ENCODE measurements around the gene HOXB6. TPM values are rescaled to one million over a fixed set of nuclear protein-coding genes. Genes with fewer than 3 reads are reported as not detected.

Gene HOXB6
- total and polyA plus RNA-seq, 9 donors, result 0.25 to 10.3 (median 1.2) TPM

DNA sequence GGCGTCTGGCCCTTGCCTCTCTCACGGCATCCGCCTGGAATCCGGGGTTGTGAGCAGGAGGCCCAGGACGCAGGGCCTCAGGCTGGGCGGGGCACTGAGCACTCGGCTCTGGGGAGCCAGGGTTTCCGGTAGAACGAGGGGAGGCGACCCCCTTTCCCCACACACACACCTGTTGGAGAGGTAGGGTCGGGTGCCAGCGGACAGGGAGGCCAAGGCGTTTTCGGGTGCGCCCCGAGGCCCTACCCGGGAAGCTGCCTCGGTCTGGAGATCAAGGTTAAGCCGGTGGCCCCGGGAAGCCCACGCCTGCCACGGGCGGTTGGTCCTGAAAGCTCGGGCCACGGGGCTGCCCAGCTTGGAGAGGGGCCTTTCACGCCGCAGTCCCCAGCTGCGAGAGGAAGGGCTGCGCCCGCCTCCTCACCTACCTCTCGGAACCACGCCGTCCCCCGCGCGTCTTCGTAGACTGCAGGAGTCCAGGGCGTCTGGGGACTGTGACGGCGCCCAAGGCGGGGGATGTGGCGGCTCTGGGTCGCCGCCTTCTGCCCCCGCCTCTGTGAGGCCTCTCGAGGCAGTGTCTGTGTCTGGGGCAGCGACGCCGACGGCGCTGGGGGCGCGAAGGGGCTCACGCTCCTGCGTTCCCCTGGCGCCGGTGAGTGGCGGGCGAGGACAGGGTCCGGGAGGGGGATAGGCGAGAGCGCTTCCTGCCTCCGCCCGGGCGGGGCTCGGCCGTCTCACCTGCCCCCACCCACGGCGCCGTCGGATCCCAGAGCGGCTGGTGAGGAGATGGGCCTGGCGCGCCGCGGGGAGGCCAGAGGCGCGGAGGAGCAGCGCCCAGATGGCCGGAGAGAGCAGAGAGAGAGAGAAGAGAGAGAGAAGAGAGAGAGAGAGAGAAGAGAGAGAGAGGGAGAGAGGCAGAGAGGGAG lies 41.7 kb upstream of the HOXB6 start:
- Histone ChIP-seq H3K9me3 (no peaks in the 10 kb centered on the region), H3K4me3 (peak overlapping the region; percentile 14), H3K27ac (no peak overlapping the region), H3K27me3 (no peaks in the 10 kb centered on the region), H3K4me1 (ENCODE audit: insufficient read depth) (no peaks in the 10 kb centered on the region), H3K36me3 (no peaks in the 10 kb centered on the region)
- WGBS, 3 donors, result 1 to 2% (median 1%) methylated on average over 55 to 80 of the region's 80 CpGs
- no peak for TF ChIP-seq POLR2A (IDR thresholded peaks at IDR 0.05)
- TF ChIP-seq, protein P1, sequence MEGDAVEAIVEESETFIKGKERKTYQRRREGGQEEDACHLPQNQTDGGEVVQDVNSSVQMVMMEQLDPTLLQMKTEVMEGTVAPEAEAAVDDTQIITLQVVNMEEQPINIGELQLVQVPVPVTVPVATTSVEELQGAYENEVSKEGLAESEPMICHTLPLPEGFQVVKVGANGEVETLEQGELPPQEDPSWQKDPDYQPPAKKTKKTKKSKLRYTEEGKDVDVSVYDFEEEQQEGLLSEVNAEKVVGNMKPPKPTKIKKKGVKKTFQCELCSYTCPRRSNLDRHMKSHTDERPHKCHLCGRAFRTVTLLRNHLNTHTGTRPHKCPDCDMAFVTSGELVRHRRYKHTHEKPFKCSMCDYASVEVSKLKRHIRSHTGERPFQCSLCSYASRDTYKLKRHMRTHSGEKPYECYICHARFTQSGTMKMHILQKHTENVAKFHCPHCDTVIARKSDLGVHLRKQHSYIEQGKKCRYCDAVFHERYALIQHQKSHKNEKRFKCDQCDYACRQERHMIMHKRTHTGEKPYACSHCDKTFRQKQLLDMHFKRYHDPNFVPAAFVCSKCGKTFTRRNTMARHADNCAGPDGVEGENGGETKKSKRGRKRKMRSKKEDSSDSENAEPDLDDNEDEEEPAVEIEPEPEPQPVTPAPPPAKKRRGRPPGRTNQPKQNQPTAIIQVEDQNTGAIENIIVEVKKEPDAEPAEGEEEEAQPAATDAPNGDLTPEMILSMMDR (IDR thresholded peaks at IDR 0.05), result no peak
- no peak for TF ChIP-seq EP300 (IDR thresholded peaks at IDR 0.05)
- intact Hi-C loops (cut with DNase I), result no loop called here
- DNase-seq, result no peak

GRCh38 chr17:48645639-48646182 lies 40.9 kb upstream of the HOXB6 start:
- TF ChIP-seq POLR2A (IDR thresholded peaks at IDR 0.05) (no peak), EP300 (IDR thresholded peaks at IDR 0.05) (no peak)
- TF ChIP-seq, protein P1 (IDR thresholded peaks at IDR 0.05), result no peak
- DNase-seq, result no peak
- Histone ChIP-seq H3K36me3 (no peaks in the 10 kb centered on the region), H3K27ac (no peak overlapping the region), H3K4me3 (no peak overlapping the region), H3K4me1 (ENCODE audit: insufficient read depth) (no peaks in the 10 kb centered on the region), H3K9me3 (no peaks in the 10 kb centered on the region), H3K27me3 (no peaks in the 10 kb centered on the region)
- 7 to 18% (median 14%) methylated on average over 14 of the region's 14 CpGs for WGBS, 3 donors
- intact Hi-C loops (cut with DNase I), result no loop called here

DNA sequence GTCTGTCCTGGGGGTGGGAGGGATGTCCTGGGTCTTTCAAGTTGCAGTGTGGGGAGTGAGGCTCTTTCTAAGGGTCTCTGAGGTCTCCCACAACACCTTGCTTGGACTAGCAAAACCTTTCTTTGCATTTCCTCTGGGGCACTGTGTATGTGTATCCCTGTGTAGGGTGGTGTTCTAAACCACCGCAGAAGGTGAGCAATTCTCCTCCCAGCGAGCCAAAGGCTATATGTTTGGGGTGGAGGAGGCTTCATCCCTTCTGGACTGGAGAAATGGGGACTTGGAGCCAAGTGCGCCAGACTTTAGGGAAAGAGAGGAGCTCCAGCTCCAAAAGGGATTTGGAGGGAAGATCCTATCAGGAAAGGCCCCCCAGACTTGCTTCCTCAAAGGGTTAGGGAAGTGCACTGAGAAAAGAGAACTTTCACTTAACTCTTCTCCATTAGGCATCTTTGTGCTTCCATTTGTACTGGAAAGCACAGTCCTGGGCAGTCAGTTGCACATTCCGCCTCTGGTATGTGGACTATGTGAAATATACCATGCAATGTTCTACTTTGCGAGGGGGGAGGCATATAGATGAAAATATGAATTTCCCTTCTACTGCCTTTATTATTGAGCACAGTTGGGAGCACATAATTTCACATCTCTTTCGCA lies 40.2 kb upstream of the HOXB6 start:
- WGBS, 3 donors, result 25 to 31% (median 25%) methylated on average over 6 of the region's 6 CpGs
- Histone ChIP-seq H3K9me3 (no peaks in the 10 kb centered on the region), H3K27ac (no peak overlapping the region), H3K36me3 (no peaks in the 10 kb centered on the region), H3K4me3 (no peak overlapping the region), H3K4me1 (ENCODE audit: insufficient read depth) (no peaks in the 10 kb centered on the region), H3K27me3 (no peaks in the 10 kb centered on the region)
- intact Hi-C loops (cut with DNase I), result no loop called here
- TF ChIP-seq, protein P1 (IDR thresholded peaks at IDR 0.05), result no peak
- no peak for TF ChIP-seq EP300 (IDR thresholded peaks at IDR 0.05)
- no peak for TF ChIP-seq POLR2A (IDR thresholded peaks at IDR 0.05)
- DNase-seq, result no peak

- DNase-seq, result no peak
- TF ChIP-seq EP300 (IDR thresholded peaks at IDR 0.05), result no peak
- TF ChIP-seq, protein P1 (IDR thresholded peaks at IDR 0.05), result no peak
- TF ChIP-seq POLR2A (IDR thresholded peaks at IDR 0.05), result no peak
- H3K27me3 ChIP-seq, result no peaks in the 10 kb centered on the region
- H3K9me3 ChIP-seq, result no peaks in the 10 kb centered on the region
- H3K4me3 ChIP-seq, result no peak overlapping the region
- H3K27ac ChIP-seq, result no peak overlapping the region
- H3K4me1 ChIP-seq (ENCODE audit: insufficient read depth), result no peaks in the 10 kb centered on the region
- WGBS, 3 donors, result 45 to 89% (median 68%) methylated on average over 1 of the region's 1 CpG
- intact Hi-C loops (cut with DNase I), result no loop called here
- no peaks in the 10 kb centered on the region for H3K36me3 ChIP-seq
These were observed 39.4 kb upstream of the HOXB6 start for GRCh38 chr17:48644159-48644558.

All from ovary (tissue), 9 donors.